ENCODE measurements around the gene PTGER4.

GRCh38 chr5:40694433-40694832 is 14.7 kb downstream of the PTGER4 start:
- TF ChIP-seq CTCF (optimal IDR thresholded peaks at IDR 0.05 in 1 of 3, IDR thresholded peaks at IDR 0.05 in 1 of 3, conservative IDR thresholded peaks at IDR 0.05 in 1 of 3; ENCODE audit: extremely low read depth in 1 of 3, insufficient read depth in 2 of 3, low read length in 3 of 3) = no peak
- TF ChIP-seq EZH2 (IDR thresholded peaks at IDR 0.05; ENCODE audit: low read length) = no peak
